ENCODE data around the gene P4HTM. TPM values are rescaled to one million over a fixed set of nuclear protein-coding genes. Genes with fewer than 3 reads are reported as not detected.

P4HTM gene
- polyA plus RNA-seq, 3 donors: 14.9 to 40.0 (median 18.1) TPM

DNA sequence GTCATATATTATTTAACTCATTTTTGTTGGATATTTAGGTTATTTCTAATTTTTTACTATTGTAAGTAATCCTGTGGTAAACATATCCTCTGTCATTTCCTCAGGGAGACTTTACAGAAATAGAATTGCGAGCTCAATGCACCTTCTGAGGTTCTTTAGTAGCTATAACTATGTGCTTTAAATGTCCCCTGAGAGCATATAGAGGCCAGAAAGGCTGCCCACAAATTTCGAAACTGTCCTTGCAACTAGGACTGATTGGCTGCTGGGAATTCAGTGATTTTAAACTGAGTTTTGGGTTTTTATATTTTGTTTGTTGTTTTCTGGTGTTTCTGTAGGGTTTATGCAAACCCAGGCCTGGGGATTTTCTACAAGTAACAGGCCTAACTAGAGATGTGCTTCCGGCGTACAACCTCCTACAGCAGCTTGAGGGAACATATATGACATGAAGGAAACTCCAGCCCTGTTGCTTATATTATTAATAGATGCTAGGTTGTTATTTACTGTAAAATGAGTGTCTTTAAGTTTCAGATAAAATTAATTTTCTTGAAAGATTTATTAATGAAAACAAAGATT lies 29.1 kb upstream of the P4HTM start:
- Mint-ChIP-seq H3K27me3 (ENCODE audit: low read depth in 3 of 3) (no peaks in the 10 kb centered on the region), H3K36me3 (peaks cover 45 to 67% of the 10 kb centered on the region in 2 donors), H3K4me1 (no peaks in the 10 kb centered on the region), H3K9me3 (no peaks in the 10 kb centered on the region), H3K4me3 (no peak overlapping the region), H3K27ac (no peak overlapping the region)
- WGBS (ENCODE audit: insufficient coverage): 100% methylated on average over 1 of the region's 4 CpGs
- Histone ChIP-seq H3K27me3 (ENCODE audit: control insufficient read depth in 2 of 2, insufficient read depth in 2 of 2, low read length in 2 of 2) (no peaks in the 10 kb centered on the region), H3K9me3 (replicated peaks in 1 of 2; ENCODE audit: control insufficient read depth in 1 of 2, insufficient read depth in 1 of 2, low read length in 2 of 2) (no peaks in the 10 kb centered on the region), H3K27ac (ENCODE audit: low read depth in 1 of 2, low read length in 2 of 2) (no peak overlapping the region), H3K4me1 (ENCODE audit: control insufficient read depth in 1 of 2, insufficient read depth in 2 of 2, low read length in 2 of 2) (no peaks in the 10 kb centered on the region), H3K9ac (ENCODE audit: insufficient read depth, low read length, poor library complexity, severe bottlenecking) (no peak overlapping the region), H3K79me2 (ENCODE audit: insufficient read depth, low read length) (peaks cover 3% of the 10 kb centered on the region), H4K20me1 (ENCODE audit: insufficient read depth, low read length) (peaks cover 5% of the 10 kb centered on the region), H3K4me2 (replicated peaks; ENCODE audit: extremely low read depth, low read length, poor library complexity, severe bottlenecking) (no peak overlapping the region), H3K4me3 (replicated peaks in 1 of 3; ENCODE audit: low read depth in 2 of 3, low read length in 3 of 3) (no peak overlapping the region), H2AFZ (ENCODE audit: insufficient read depth, low read depth, low read length, poor library complexity, severe bottlenecking) (no peak overlapping the region), H3K36me3 (replicated peaks in 1 of 2; ENCODE audit: control insufficient read depth in 1 of 2, insufficient read depth in 2 of 2, low read length in 2 of 2) (peaks cover 38 to 62% of the 10 kb centered on the region in 2 donors)
- DNase-seq: no peak
- intact Hi-C loops (cut with micrococcal nuclease): no loop called here
- TF ChIP-seq, protein P1, sequence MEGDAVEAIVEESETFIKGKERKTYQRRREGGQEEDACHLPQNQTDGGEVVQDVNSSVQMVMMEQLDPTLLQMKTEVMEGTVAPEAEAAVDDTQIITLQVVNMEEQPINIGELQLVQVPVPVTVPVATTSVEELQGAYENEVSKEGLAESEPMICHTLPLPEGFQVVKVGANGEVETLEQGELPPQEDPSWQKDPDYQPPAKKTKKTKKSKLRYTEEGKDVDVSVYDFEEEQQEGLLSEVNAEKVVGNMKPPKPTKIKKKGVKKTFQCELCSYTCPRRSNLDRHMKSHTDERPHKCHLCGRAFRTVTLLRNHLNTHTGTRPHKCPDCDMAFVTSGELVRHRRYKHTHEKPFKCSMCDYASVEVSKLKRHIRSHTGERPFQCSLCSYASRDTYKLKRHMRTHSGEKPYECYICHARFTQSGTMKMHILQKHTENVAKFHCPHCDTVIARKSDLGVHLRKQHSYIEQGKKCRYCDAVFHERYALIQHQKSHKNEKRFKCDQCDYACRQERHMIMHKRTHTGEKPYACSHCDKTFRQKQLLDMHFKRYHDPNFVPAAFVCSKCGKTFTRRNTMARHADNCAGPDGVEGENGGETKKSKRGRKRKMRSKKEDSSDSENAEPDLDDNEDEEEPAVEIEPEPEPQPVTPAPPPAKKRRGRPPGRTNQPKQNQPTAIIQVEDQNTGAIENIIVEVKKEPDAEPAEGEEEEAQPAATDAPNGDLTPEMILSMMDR (IDR thresholded peaks at IDR 0.05): no peak

DNA sequence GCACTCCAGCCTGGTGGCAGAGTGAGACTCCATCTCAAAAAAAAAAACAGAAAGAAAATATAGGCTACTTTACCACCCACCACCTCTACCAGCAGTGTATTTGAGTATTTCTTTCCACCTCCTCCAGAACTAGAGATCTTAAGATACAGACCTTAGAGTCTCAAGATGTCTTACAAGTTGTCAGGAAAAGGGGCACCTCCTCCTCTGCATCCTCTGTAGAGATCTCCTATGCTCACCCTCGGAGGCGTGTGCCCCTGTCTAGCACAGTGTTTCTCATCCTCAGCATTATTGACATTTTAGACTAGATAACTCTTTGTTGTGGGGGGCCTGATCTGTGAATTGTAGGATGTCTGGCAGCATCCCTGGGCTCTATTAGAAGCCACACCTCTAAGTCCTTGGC lies 27.7 kb upstream of the P4HTM start:
- Mint-ChIP-seq H3K9me3 (no peaks in the 10 kb centered on the region), H3K36me3 (peaks cover 51 to 73% of the 10 kb centered on the region in 2 donors), H3K27ac (peak overlapping the region in 3 of 7 donors; percentile 46 to 78 (median 62)), H3K27me3 (ENCODE audit: low read depth in 3 of 3) (no peaks in the 10 kb centered on the region), H3K4me1 (no peaks in the 10 kb centered on the region), H3K4me3 (no peak overlapping the region)
- DNase-seq: no peak
- Histone ChIP-seq H2AFZ (ENCODE audit: insufficient read depth, low read depth, low read length, poor library complexity, severe bottlenecking) (no peak overlapping the region), H3K4me2 (replicated peaks; ENCODE audit: extremely low read depth, low read length, poor library complexity, severe bottlenecking) (no peak overlapping the region), H3K4me3 (replicated peaks in 1 of 3; ENCODE audit: low read depth in 2 of 3, low read length in 3 of 3) (no peak overlapping the region), H4K20me1 (ENCODE audit: insufficient read depth, low read length) (peaks cover 5% of the 10 kb centered on the region), H3K27ac (ENCODE audit: low read depth in 1 of 2, low read length in 2 of 2) (no peak overlapping the region), H3K27me3 (ENCODE audit: control insufficient read depth in 2 of 2, insufficient read depth in 2 of 2, low read length in 2 of 2) (no peaks in the 10 kb centered on the region), H3K9ac (ENCODE audit: insufficient read depth, low read length, poor library complexity, severe bottlenecking) (no peak overlapping the region), H3K4me1 (ENCODE audit: control insufficient read depth in 1 of 2, insufficient read depth in 2 of 2, low read length in 2 of 2) (no peaks in the 10 kb centered on the region), H3K36me3 (replicated peaks in 1 of 2; ENCODE audit: control insufficient read depth in 1 of 2, insufficient read depth in 2 of 2, low read length in 2 of 2) (peaks cover 50 to 69% of the 10 kb centered on the region in 2 donors), H3K79me2 (ENCODE audit: insufficient read depth, low read length) (no peaks in the 10 kb centered on the region), H3K9me3 (replicated peaks in 1 of 2; ENCODE audit: control insufficient read depth in 1 of 2, insufficient read depth in 1 of 2, low read length in 2 of 2) (no peaks in the 10 kb centered on the region)
- WGBS (ENCODE audit: insufficient coverage): no CpG with 5 or more reads among the region's 2 CpGs
- intact Hi-C loops (cut with micrococcal nuclease): no loop called here
- TF ChIP-seq, protein P1 (IDR thresholded peaks at IDR 0.05): no peak
